Prostate gland (tissue), 2 donors: ENCODE results near the gene TSSK6.

ENCODE experiments used
- CTCF ChIP-seq, 4 experiments: fragments of 200-600 bp in 2 of 4; fragments of 450-650 bp in 2 of 4; sonication (generic) in 2 of 4; IDR thresholded peaks; 1 replicate in 3 of 4; 2 replicates in 1 of 4; pipeline ENCODE4 v1.5.1; 2016 to 2019; ENCODE audit warnings: antibody characterized with exemption in 4 of 4, mild to moderate bottlenecking in 2 of 4, moderate library complexity in 2 of 4
- POLR2AphosphoS5 ChIP-seq: sonication (generic); formaldehyde crosslinking; IDR thresholded peaks from one replicate; pipeline ENCODE4 v1.6.1; 2017; ENCODE audit warnings: antibody characterized with exemption

GRCh38 chr19:19502808-19503602, 12.3 kb downstream of the TSSK6 start:
- TF ChIP-seq CTCF (IDR thresholded peaks at IDR 0.05) (no peak), POLR2AphosphoS5 (no peak)
